ENCODE measurements around the gene SULT1A1.
"Not testable (repeated sequence)": the region's sequence is repeated elsewhere in the genome, so short reads cannot be mapped to it uniquely, and the experiment has no call there.

The SULT1A1 gene

DNA sequence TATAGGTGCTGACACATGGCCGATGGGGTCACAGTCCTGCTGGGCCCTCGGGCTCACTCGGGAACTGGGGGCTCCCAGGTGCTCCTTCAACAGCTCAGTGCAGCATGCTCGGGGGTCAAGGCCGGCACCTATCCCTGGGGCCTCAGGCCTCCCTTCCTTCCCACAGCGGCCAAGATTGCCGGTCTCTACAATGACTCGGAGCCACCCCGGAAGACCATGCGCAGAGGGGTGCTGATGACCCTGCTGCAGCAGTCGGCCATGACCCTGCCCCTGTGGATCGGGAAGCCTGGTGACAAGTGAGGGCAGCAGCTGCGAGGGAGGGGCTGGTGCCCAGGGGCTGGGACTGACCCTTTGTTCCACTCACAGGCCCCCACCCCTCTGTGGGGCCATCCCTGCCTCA is 19.9 kb downstream of the SULT1A1 start:
- no peak for DNase-seq

DNA sequence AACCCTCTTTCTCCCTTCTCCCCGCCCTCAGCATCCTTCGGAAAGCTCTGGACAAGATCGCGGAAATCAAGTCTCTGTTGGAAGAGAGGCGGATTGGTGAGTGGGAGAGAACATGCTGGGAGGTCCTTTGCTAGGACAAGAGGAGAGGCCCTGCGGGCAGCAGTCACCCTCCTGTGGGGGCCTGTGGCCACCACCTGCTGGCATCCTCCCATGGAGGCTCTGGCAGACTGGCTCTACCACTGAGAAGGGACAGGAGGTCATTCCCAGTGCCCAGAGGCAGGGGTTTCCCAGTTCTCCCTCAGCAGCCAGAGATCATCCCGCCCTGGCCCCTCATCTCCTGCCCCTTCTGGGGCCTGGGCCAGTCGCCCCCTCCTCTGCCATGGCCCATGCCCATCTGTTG is 20.8 kb downstream of the SULT1A1 start:
- no peak for DNase-seq

DNA sequence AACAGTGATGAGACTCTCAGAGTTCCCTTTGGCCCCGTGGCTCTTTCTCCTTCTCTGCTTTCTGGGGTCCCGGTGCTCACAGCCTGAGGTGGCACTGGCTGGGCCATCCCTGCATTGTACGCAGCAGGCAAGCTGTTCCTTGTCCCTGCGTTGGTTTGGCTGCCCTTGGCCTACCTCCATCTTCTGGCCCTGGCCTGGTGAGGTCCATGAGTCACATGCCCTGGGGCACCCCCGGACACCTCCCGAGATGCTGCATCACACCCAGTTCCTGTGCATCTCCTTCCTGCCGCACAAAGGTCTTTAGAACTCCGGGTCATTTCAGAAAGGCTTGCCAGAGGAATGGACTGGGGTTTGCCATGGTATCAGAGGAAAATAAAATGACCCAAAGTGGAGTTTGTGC is 22.5 kb downstream of the SULT1A1 start:
- no peak for DNase-seq

DNA sequence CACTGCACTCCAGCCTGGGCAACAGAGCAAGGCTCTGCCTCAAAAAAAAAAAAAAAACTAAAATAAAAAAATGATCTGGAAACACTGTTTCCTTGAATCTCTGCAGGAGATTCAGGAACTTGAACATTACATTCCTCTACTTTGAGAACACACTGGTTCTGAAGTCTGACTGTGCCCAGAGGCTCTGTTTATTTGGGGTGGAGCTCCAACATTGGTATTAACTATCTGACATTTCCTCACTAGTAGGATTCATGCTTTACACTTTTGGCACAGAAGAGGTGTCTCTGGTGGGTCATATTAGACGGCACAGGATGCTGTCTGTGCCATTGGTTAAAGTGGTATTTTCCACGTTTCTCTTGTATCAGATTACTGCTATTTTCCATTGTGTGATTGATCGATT is 23.4 kb downstream of the SULT1A1 start:
- DNase-seq, result no peak

DNA sequence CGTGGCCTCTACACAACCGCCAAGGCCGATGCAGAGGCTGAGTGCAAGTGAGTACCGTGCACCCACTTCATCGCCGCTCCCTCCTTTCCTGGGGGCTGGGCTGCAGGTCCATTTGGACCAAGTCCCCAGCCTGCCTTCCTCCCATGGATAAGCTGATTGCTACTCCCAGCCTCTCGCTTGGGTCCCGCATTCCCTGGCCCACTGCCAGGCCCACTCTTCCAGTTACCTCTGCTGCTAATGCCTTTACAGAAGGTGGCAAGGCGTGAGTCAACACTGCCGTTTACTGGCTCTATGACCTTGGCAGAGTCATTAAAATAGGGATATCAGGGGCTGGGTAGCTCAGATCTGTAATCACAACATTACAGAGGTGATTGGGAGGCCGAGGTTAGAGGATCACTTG is 24.2 kb downstream of the SULT1A1 start:
- no peak for DNase-seq

- DNase-seq, result no peak
Observed at GRCh38 chr16:28580726-28581315, 29.0 kb downstream of the SULT1A1 start.

DNA sequence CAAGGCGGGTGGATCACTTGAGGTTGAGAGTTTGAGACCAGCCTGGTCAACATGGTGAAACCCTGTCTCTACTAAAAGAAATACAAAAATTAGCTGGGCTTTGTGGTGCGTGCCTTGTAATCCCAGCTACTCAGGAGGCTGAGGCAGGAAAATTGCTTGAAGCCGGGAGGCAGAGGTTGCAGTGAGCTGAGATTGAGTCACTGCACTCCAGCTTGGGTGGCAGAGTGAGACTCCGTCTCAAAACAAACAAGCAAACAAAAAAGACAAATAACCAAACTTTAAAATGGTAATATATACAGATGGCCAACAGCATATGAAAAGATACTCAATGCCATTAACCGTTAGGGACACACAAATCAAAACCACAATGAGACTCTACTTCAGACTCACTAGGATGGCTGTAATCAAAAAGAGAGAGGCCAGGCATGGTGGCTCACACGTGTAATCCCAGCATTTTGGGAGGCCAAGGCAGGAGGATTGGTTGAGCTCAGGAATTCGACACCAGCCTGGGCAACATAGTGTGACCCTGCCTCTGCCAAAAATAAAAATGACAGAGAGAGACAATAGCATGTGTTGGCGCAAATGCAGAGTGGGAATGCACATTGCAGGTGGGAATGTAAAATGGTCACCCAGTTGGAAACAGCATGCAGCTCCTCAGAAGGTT is 34.3 kb downstream of the SULT1A1 start:
- no peak for DNase-seq

- no peak for DNase-seq
Observed at GRCh38 chr16:28574925-28575324, 34.9 kb downstream of the SULT1A1 start.

DNA sequence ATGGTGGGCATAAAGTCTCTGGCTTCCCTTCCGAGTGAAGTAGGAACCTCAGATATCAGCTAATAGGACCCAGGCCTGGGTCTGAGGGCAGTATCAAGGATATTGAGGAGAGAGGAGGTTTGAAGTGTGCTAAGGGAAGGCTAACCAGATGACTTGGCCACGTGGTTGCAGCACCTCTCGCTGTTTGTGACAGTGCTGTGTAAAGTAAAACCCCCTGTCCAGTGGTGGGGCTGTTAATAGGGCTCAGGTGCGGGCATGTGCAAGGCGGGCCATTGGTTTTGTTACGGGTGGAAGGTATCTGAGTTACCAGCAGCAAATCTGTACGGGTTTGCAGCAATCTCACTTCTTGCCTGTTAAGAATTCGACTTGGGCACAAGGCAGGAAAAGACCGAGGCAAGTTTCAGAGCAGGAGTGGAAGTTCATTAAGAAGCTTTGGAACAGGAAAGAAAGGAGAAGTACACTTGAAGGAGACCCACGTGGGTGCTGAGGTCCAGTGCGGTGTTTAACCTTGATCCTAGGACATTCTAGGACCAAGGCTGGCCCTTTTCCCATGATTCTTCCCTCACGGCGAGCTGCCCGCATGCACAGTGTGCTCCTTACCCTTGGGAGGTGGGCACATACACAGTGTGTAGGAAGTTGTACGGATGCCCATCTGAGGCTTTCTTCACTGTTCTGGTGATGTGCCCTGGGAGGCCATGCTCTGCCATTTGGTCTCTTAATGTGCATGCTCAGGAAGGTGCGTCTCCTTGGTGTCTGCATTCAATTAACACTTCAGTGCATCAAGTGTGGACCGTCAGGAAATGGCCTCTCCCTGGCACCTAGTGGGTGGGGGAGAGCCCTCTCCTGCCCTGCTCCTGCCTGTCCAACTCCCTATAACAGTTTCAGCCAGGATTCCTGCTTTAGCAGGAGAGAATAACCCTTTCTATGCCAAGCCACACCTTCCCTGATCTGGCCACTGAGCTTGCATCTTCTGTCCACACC is 35.8 kb downstream of the SULT1A1 start:
- DNase-seq, result no peak

- no peak for DNase-seq
Observed at GRCh38 chr16:28572696-28573510, 36.9 kb downstream of the SULT1A1 start.

- no peak for DNase-seq
Observed at GRCh38 chr16:28569968-28570752, 39.7 kb downstream of the SULT1A1 start.

DNA sequence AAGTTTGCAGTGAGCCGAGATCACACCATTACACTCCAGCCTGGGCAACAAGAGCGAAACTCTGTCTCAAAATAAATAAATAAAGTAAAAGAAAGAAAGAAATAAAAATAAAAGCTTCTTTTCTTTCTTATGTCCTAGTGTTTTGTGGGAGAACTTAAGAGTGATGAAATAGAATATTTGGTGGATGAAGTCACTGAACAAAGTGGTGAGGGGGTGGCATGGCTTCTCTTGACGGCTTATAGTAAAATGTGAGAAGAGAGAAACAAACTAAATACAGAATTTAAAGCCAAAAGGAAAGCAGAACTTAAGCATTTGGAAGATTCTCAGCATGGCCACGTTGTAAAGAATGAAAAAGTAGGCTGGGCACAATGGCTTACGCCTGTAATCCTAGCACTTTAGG is 40.8 kb downstream of the SULT1A1 start:
- no peak for DNase-seq

DNA sequence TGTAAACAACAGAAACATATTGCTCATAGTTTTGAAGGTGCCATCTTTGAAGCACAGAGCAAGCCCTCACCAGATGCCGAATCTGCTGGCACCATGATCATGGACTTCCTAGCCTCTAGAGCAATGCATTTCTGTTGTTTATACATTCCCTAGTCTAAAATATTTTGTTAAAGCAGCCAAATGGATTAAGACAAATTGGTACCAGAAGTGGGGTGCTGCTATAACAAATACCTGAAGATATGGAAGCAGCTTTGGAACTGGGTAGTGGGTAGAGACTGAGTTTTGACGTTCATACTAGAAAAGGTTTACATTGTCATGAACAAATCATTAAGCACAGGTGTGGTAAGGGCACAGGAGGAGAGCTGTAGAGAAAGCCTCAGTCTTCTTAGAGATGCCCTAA is 42.6 kb downstream of the SULT1A1 start:
- DNase-seq, result no peak

- not testable (repeated sequence) for DNase-seq
Observed at GRCh38 chr16:28566233-28566925, 43.5 kb downstream of the SULT1A1 start.

- DNase-seq, result no peak
Observed at GRCh38 chr16:28563218-28563617, 46.6 kb downstream of the SULT1A1 start.

- no peak for DNase-seq
Observed at GRCh38 chr16:28562199-28562598, 47.6 kb downstream of the SULT1A1 start.

DNA sequence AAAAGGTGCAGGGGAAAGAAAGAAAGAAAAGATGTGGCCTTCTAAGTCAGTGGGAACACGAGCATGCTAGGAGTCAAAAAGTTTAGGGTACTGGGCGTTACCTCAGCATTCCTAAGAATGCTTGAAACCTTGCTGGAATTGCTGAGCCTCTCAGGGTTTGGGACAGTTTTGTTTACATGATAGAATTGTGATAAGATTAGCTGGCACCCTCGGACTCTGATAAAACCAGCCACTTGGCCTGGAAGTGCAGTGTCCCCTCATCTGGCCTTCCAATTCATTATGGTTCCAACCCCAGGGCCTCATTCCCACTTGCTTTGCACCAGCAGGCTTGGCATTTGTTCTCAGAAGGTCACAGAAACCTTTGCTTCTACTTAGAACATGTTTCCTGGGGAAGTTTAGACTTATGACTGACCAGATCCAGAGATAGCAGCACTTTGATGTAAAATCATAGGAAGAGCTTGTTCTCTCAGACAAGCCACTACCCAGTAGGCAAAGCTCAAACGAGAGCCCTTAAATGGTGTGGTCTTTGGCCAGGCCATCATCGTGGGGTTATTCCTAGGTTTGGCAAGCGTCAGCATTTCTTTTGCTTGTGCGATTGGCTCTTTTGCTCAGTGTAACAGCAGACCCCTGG is 48.2 kb downstream of the SULT1A1 start:
- DNase-seq, result no peak

- no peak for DNase-seq
Observed at GRCh38 chr16:28558456-28558855, 51.4 kb downstream of the SULT1A1 start.

DNA sequence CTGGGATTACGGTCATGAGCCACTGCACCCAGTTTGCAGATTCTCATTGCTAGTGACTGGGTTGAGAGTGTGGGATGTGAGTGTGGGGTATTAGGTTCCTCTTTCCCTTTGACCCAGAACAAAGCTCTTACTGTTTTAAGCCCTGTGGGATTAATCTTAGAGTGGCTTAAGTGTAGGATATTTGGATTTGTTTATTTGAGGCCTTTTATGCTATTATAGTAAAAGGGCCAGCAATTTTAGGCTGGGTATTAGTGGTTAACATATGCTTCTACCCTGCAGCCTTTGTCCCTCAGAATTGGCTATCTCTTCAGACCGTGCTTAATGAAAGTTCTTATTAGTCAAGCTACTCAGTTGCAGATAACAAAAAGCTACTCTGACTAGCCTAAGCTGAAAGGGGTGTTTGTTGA is 52.9 kb downstream of the SULT1A1 start:
- no peak for DNase-seq

DNA sequence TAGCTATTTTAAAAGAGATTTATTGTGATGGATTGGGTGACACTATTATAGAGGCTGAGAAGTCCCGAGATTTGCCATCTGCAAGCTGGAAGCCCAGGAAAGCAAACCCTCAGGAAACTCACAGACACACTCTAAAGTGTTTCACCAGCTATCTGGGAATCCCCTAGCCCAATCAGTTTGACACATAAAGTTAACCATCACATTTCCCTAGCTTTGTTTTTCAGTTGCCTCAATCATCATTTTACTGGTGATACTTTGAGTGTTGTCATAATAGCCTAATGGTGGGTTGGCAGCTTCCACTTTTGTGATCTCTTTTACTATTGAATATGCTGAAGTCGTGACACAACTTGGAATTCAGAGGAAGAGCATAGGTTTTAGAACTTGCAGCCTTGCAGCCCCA is 54.3 kb downstream of the SULT1A1 start:
- DNase-seq, result no peak

Data from central memory CD4-positive, alpha-beta T cell (primary cell).